ENCODE measurements around the gene TEDC1. TPM values are rescaled to one million over a fixed set of nuclear protein-coding genes. Genes with fewer than 3 reads are reported as not detected.
A peak's percentile ranks its signal among the peaks of the same experiment; 100 is the strongest.

TEDC1 gene
- total RNA-seq, 1 donor, result 7.3 TPM

GRCh38 chr14:105446971-105447370, 44.1 kb upstream of the TEDC1 start:
- H3K4me3 ChIP-seq (ENCODE audit: low read depth, low read length), result no peak overlapping the region
- TF ChIP-seq CTCF (IDR thresholded peaks at IDR 0.05; ENCODE audit: insufficient read depth, low read depth, low read length), result no peak
- no peak for DNase-seq (ENCODE audit: low read depth)

- H3K4me3 ChIP-seq (ENCODE audit: low read depth, low read length), result no peak overlapping the region
- no peak for TF ChIP-seq CTCF (IDR thresholded peaks at IDR 0.05; ENCODE audit: insufficient read depth, low read depth, low read length)
- no peak for DNase-seq (ENCODE audit: low read depth)
These were observed 43.1 kb upstream of the TEDC1 start for GRCh38 chr14:105447651-105448640.

GRCh38 chr14:105448706-105449111, 42.3 kb upstream of the TEDC1 start:
- peak; percentile 87 for TF ChIP-seq CTCF (IDR thresholded peaks at IDR 0.05; ENCODE audit: insufficient read depth, low read depth, low read length)
- DNase-seq (ENCODE audit: low read depth), result peak; percentile 50

GRCh38 chr14:105449276-105450122, 41.5 kb upstream of the TEDC1 start:
- DNase-seq (ENCODE audit: low read depth), result no peak
- no peak for TF ChIP-seq CTCF (IDR thresholded peaks at IDR 0.05; ENCODE audit: insufficient read depth, low read depth, low read length)
- no peak overlapping the region for H3K4me3 ChIP-seq (ENCODE audit: low read depth, low read length)

More at GRCh38 chr14:105448706-105449111, 42.3 kb upstream of the TEDC1 start:
- H3K4me3 ChIP-seq (ENCODE audit: low read depth, low read length), result no peak overlapping the region

- no peak overlapping the region for H3K4me3 ChIP-seq (ENCODE audit: low read depth, low read length)
- no peak for TF ChIP-seq CTCF (IDR thresholded peaks at IDR 0.05; ENCODE audit: insufficient read depth, low read depth, low read length)
- DNase-seq (ENCODE audit: low read depth), result no peak
These were observed 40.9 kb upstream of the TEDC1 start for GRCh38 chr14:105450123-105450505.

- H3K4me3 ChIP-seq (ENCODE audit: low read depth, low read length), result no peak overlapping the region
- no peak for TF ChIP-seq CTCF (IDR thresholded peaks at IDR 0.05; ENCODE audit: insufficient read depth, low read depth, low read length)
- no peak for DNase-seq (ENCODE audit: low read depth)
These were observed 40.0 kb upstream of the TEDC1 start for GRCh38 chr14:105450864-105451720.

Data from fibroblast of villous mesenchyme (primary cell).